NCI-H128 (cell line): ENCODE measurements around the gene SEPTIN10.

Experiments used
- DNase-seq: peaks from one replicate; lab custom pipeline; 2025; ENCODE audit not compliant: unreplicated experiment; lab: John Stamatoyannopoulos, UW

Gene SEPTIN10

DNA sequence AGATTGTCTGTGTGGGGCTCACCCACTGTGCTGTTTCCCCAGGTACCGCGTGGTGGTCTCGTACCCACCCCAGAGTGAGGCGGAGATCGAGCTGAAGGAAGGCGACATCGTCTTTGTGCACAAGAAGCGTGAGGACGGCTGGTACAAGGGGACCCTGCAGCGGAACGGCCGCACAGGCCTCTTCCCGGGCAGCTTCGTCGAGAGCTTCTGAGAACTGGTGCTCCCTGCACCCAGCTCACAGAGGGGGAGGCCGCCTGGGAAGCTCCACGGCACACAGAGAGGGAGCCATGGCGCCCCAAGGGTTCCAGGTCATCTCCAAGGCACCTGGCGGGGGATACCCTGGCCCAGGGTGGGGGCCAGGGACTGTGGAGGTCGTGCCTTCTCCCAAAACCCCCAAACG is 112.3 kb downstream of the SEPTIN10 start:
- no peak for DNase-seq

DNA sequence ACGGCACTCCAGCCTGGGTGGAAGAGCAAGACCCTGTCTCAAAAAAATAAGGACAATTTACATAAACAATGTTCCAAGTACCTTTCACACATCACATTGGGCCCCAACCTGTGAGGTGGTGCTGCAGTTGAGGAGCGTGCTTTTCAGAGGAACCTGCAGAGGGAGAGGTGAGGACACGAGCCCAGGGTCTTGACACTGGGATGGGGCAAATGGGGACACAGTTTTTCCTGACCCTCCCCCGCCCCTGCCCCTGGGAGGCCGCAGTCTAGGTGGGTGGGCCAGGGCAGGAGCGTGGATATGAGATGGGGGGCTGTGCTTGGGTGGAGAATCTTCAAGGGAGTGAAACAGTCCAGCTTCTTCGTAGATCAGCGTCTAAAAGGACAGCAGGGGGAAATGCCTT is 112.9 kb downstream of the SEPTIN10 start:
- DNase-seq = no peak

GRCh38 chr2:109499566-109499965 is 114.2 kb downstream of the SEPTIN10 start:
- DNase-seq = no peak

- no peak for DNase-seq
Measured at GRCh38 chr2:109498906-109499305, 114.9 kb downstream of the SEPTIN10 start.

- no peak for DNase-seq
Measured at GRCh38 chr2:109497911-109498870, 115.6 kb downstream of the SEPTIN10 start.

DNA sequence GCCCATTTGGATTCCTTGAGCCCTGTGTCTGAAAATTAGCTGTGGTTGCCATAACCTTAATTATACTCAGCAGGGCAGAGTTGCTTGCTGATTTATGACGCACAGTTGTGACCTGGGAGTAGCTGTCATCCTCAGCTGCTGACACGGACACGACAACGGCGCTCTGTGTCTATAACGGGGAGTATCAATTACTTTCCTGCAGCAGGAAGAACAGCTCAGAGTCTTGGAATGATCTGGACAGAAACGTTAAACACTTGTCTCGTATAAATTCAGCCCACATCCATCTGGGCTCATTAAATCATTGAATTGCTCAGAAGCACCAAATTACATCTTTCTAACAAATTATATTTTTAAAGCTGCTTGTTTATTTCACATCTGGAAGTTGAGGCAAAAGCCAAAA is 116.3 kb downstream of the SEPTIN10 start:
- no peak for DNase-seq

GRCh38 chr2:109494351-109494750 is 119.4 kb downstream of the SEPTIN10 start:
- DNase-seq = no peak

GRCh38 chr2:109493176-109493935 is 120.4 kb downstream of the SEPTIN10 start:
- no peak for DNase-seq
